GM21529 (cell line): Measurements from ENCODE around the gene KCNMA1.

Source experiments
- ATAC-seq: cut with Tn5 transposase; IDR thresholded peaks from one replicate; pipeline ENCODE4 v1.9.1; 2021; ENCODE audit not compliant: unreplicated experiment

Gene KCNMA1

GRCh38 chr10:77176232-77176631 lies 461.4 kb downstream of the KCNMA1 start:
- no peak for ATAC-seq

GRCh38 chr10:77175631-77176222 lies 461.9 kb downstream of the KCNMA1 start:
- no peak for ATAC-seq

- ATAC-seq: peak; percentile 70
These were observed 463.8 kb downstream of the KCNMA1 start for GRCh38 chr10:77173615-77174461.

GRCh38 chr10:77172086-77172485 lies 465.5 kb downstream of the KCNMA1 start:
- no peak for ATAC-seq

- ATAC-seq: no peak
These were observed 468.7 kb downstream of the KCNMA1 start for GRCh38 chr10:77168861-77169260.

GRCh38 chr10:77168161-77168560 lies 469.4 kb downstream of the KCNMA1 start:
- ATAC-seq: no peak

- peak; percentile 78 for ATAC-seq
These were observed 472.0 kb downstream of the KCNMA1 start for GRCh38 chr10:77165445-77166208.

- no peak for ATAC-seq
These were observed 472.8 kb downstream of the KCNMA1 start for GRCh38 chr10:77164616-77165311.

GRCh38 chr10:77163670-77164348 lies 473.8 kb downstream of the KCNMA1 start:
- no peak for ATAC-seq

- ATAC-seq: no peak
These were observed 474.9 kb downstream of the KCNMA1 start for GRCh38 chr10:77162697-77163096.

- ATAC-seq: no peak
These were observed 476.9 kb downstream of the KCNMA1 start for GRCh38 chr10:77160679-77161078.

GRCh38 chr10:77159538-77160110 lies 478.0 kb downstream of the KCNMA1 start:
- no peak for ATAC-seq

GRCh38 chr10:77158666-77159065 lies 478.9 kb downstream of the KCNMA1 start:
- ATAC-seq: no peak

- ATAC-seq: no peak
These were observed 480.2 kb downstream of the KCNMA1 start for GRCh38 chr10:77157248-77158019.

- no peak for ATAC-seq
These were observed 481.2 kb downstream of the KCNMA1 start for GRCh38 chr10:77156406-77156879.

- ATAC-seq: no peak
These were observed 485.4 kb downstream of the KCNMA1 start for GRCh38 chr10:77152256-77152655.

GRCh38 chr10:77151408-77151807 lies 486.2 kb downstream of the KCNMA1 start:
- no peak for ATAC-seq

- no peak for ATAC-seq
These were observed 487.9 kb downstream of the KCNMA1 start for GRCh38 chr10:77149706-77150105.

GRCh38 chr10:77149001-77149400 lies 488.6 kb downstream of the KCNMA1 start:
- no peak for ATAC-seq
